UCSD-AML1 (cell line): Measurements from ENCODE around the gene ZSCAN26.
"Not testable (repeated sequence)": the region's sequence is repeated elsewhere in the genome, so short reads cannot be mapped to it uniquely, and the experiment has no call there.

Experiments used
- DNase-seq: peaks from one replicate; lab custom pipeline; 2025; ENCODE audit not compliant: unreplicated experiment; lab: John Stamatoyannopoulos, UW

ZSCAN26 gene

GRCh38 chr6:28315628-28316027, 48.7 kb downstream of the ZSCAN26 start:
- no peak for DNase-seq

GRCh38 chr6:28317866-28318265, 50.9 kb downstream of the ZSCAN26 start:
- not testable (repeated sequence) for DNase-seq

- no peak for DNase-seq
These were observed 55.7 kb downstream of the ZSCAN26 start for GRCh38 chr6:28322661-28323060.

GRCh38 chr6:28323813-28324424, 57.0 kb downstream of the ZSCAN26 start:
- DNase-seq: no peak

GRCh38 chr6:28326371-28326948, 59.5 kb downstream of the ZSCAN26 start:
- DNase-seq: no peak
